Stimulated activated naive CD8-positive, alpha-beta T cell treated with anti-CD3 and anti-CD28 coated beads, Interleukin-15, Interleukin-2, amounts not matched to agents 100 ng/mL and 50 ng/mL, for 24 hours (primary cell): ENCODE results near the gene SULT2B1.
"Not testable (repeated sequence)": the region's sequence is repeated elsewhere in the genome, so short reads cannot be mapped to it uniquely, and the experiment has no call there.

ENCODE experiments used
- H3K27ac Mint-ChIP-seq: one replicate; pipeline ENCODE4 v1.8.0; 2021; ENCODE audit warnings: mild to moderate bottlenecking, mixed read lengths
- H3K27me3 Mint-ChIP-seq: one replicate; pipeline ENCODE4 v1.8.0; 2021; ENCODE audit warnings: mixed read lengths
- H3K36me3 Mint-ChIP-seq: one replicate; pipeline ENCODE4 v1.8.0; 2021; ENCODE audit warnings: low read depth, mixed read lengths
- H3K4me1 Mint-ChIP-seq: one replicate; pipeline ENCODE4 v1.8.0; 2021; ENCODE audit warnings: low read depth, mixed read lengths
- H3K4me3 Mint-ChIP-seq: one replicate; pipeline ENCODE4 v1.8.0; 2021; ENCODE audit warnings: mild to moderate bottlenecking, mixed read lengths
- H3K9me3 Mint-ChIP-seq: one replicate; pipeline ENCODE4 v1.8.0; 2021; ENCODE audit warnings: mixed read lengths

The SULT2B1 gene

GRCh38 chr19:48625891-48626327 is 73.9 kb downstream of the SULT2B1 start:
- Mint-ChIP-seq H3K36me3 (peaks cover 34% of the 10 kb centered on the region), H3K27me3 (no peaks in the 10 kb centered on the region), H3K4me3 (no peak overlapping the region), H3K9me3 (no peaks in the 10 kb centered on the region), H3K4me1 (peaks cover 58% of the 10 kb centered on the region), H3K27ac (no peak overlapping the region)

- Mint-ChIP-seq H3K27me3 (no peaks in the 10 kb centered on the region), H3K4me1 (peaks cover 55% of the 10 kb centered on the region), H3K9me3 (no peaks in the 10 kb centered on the region), H3K27ac (peak overlapping the region; percentile 37), H3K36me3 (peaks cover 26% of the 10 kb centered on the region), H3K4me3 (no peak overlapping the region)
Measured at GRCh38 chr19:48627201-48627864, 75.4 kb downstream of the SULT2B1 start.

GRCh38 chr19:48627865-48628314 is 75.9 kb downstream of the SULT2B1 start:
- H3K4me1 Mint-ChIP-seq: peaks cover 56% of the 10 kb centered on the region
- H3K36me3 Mint-ChIP-seq: peaks cover 22% of the 10 kb centered on the region
- no peaks in the 10 kb centered on the region for H3K9me3 Mint-ChIP-seq
- no peak overlapping the region for H3K27ac Mint-ChIP-seq
- no peaks in the 10 kb centered on the region for H3K27me3 Mint-ChIP-seq
- H3K4me3 Mint-ChIP-seq: no peak overlapping the region

GRCh38 chr19:48628486-48629296 is 76.7 kb downstream of the SULT2B1 start:
- no peaks in the 10 kb centered on the region for H3K9me3 Mint-ChIP-seq
- no peak overlapping the region for H3K4me3 Mint-ChIP-seq
- H3K27me3 Mint-ChIP-seq: no peaks in the 10 kb centered on the region
- H3K36me3 Mint-ChIP-seq: peaks cover 16% of the 10 kb centered on the region
- no peak overlapping the region for H3K27ac Mint-ChIP-seq
- H3K4me1 Mint-ChIP-seq: peaks cover 58% of the 10 kb centered on the region

- peaks cover 57% of the 10 kb centered on the region for H3K4me1 Mint-ChIP-seq
- peaks cover 12% of the 10 kb centered on the region for H3K36me3 Mint-ChIP-seq
- H3K27me3 Mint-ChIP-seq: no peaks in the 10 kb centered on the region
- H3K9me3 Mint-ChIP-seq: no peaks in the 10 kb centered on the region
- no peak overlapping the region for H3K4me3 Mint-ChIP-seq
- H3K27ac Mint-ChIP-seq: no peak overlapping the region
Measured at GRCh38 chr19:48629297-48629598, 77.3 kb downstream of the SULT2B1 start.

GRCh38 chr19:48629599-48630295 is 77.8 kb downstream of the SULT2B1 start:
- Mint-ChIP-seq H3K9me3 (no peaks in the 10 kb centered on the region), H3K4me3 (no peak overlapping the region), H3K27me3 (no peaks in the 10 kb centered on the region), H3K36me3 (peaks cover 12% of the 10 kb centered on the region), H3K4me1 (peaks cover 57% of the 10 kb centered on the region), H3K27ac (no peak overlapping the region)

- H3K9me3 Mint-ChIP-seq: no peaks in the 10 kb centered on the region
- H3K27ac Mint-ChIP-seq: no peak overlapping the region
- H3K4me1 Mint-ChIP-seq: peaks cover 56% of the 10 kb centered on the region
- H3K4me3 Mint-ChIP-seq: no peak overlapping the region
- peaks cover 7% of the 10 kb centered on the region for H3K36me3 Mint-ChIP-seq
- H3K27me3 Mint-ChIP-seq: no peaks in the 10 kb centered on the region
Measured at GRCh38 chr19:48630296-48631063, 78.5 kb downstream of the SULT2B1 start.

GRCh38 chr19:48631225-48631624 is 79.3 kb downstream of the SULT2B1 start:
- Mint-ChIP-seq H3K4me3 (no peak overlapping the region), H3K27me3 (no peaks in the 10 kb centered on the region), H3K27ac (no peak overlapping the region), H3K36me3 (peaks cover 6% of the 10 kb centered on the region), H3K4me1 (peaks cover 59% of the 10 kb centered on the region), H3K9me3 (no peaks in the 10 kb centered on the region)

GRCh38 chr19:48632286-48632685 is 80.3 kb downstream of the SULT2B1 start:
- Mint-ChIP-seq H3K27ac (peak overlapping the region; percentile 77), H3K4me1 (peaks cover 55% of the 10 kb centered on the region)
- H3K4me3 Mint-ChIP-seq, H3K27me3 Mint-ChIP-seq, H3K9me3 Mint-ChIP-seq, H3K36me3 Mint-ChIP-seq: not testable (repeated sequence)

GRCh38 chr19:48632692-48633147 is 80.7 kb downstream of the SULT2B1 start:
- H3K9me3 Mint-ChIP-seq: no peaks in the 10 kb centered on the region
- no peak overlapping the region for H3K4me3 Mint-ChIP-seq
- no peaks in the 10 kb centered on the region for H3K27me3 Mint-ChIP-seq
- peaks cover 54% of the 10 kb centered on the region for H3K4me1 Mint-ChIP-seq
- peaks cover 3% of the 10 kb centered on the region for H3K36me3 Mint-ChIP-seq
- H3K27ac Mint-ChIP-seq: peak overlapping the region; percentile 77

GRCh38 chr19:48633148-48634035 is 81.4 kb downstream of the SULT2B1 start:
- Mint-ChIP-seq H3K4me1 (peaks cover 59% of the 10 kb centered on the region), H3K27me3 (no peaks in the 10 kb centered on the region), H3K36me3 (peaks cover 3% of the 10 kb centered on the region), H3K27ac (peak overlapping the region; percentile 87), H3K4me3 (no peak overlapping the region), H3K9me3 (no peaks in the 10 kb centered on the region)

- H3K4me1 Mint-ChIP-seq: peaks cover 65% of the 10 kb centered on the region
- peak overlapping the region; percentile 87 for H3K27ac Mint-ChIP-seq
Measured at GRCh38 chr19:48634036-48634342, 82.0 kb downstream of the SULT2B1 start.

GRCh38 chr19:48634424-48635262 is 82.7 kb downstream of the SULT2B1 start:
- no peaks in the 10 kb centered on the region for H3K9me3 Mint-ChIP-seq
- H3K4me3 Mint-ChIP-seq: peak overlapping the region; percentile 80
- H3K4me1 Mint-ChIP-seq: peaks cover 69% of the 10 kb centered on the region
- H3K36me3 Mint-ChIP-seq: peaks cover 3% of the 10 kb centered on the region
- H3K27ac Mint-ChIP-seq: peak overlapping the region; percentile 87
- no peaks in the 10 kb centered on the region for H3K27me3 Mint-ChIP-seq

More at GRCh38 chr19:48634036-48634342, 82.0 kb downstream of the SULT2B1 start:
- Mint-ChIP-seq H3K4me3 (peak overlapping the region; percentile 71), H3K36me3 (peaks cover 3% of the 10 kb centered on the region), H3K9me3 (no peaks in the 10 kb centered on the region), H3K27me3 (no peaks in the 10 kb centered on the region)
